AML-193 (cell line): ENCODE data around the gene SNX9.

ENCODE experiments used
- DNase-seq, 2 experiments: peaks; one replicate each; lab custom pipeline; 2025; lab: John Stamatoyannopoulos, UW

The SNX9 gene

GRCh38 chr6:157804448-157805327 is 18.4 kb upstream of the SNX9 start:
- no peak for DNase-seq

GRCh38 chr6:157806131-157806855 is 16.8 kb upstream of the SNX9 start:
- DNase-seq: no peak

GRCh38 chr6:157806856-157807215 is 16.2 kb upstream of the SNX9 start:
- no peak for DNase-seq

GRCh38 chr6:157808405-157808950 is 14.6 kb upstream of the SNX9 start:
- no peak for DNase-seq

GRCh38 chr6:157809613-157810012 is 13.4 kb upstream of the SNX9 start:
- DNase-seq: no peak

- no peak for DNase-seq
Observed at GRCh38 chr6:157811137-157811475, 11.9 kb upstream of the SNX9 start.

GRCh38 chr6:157811476-157812173 is 11.4 kb upstream of the SNX9 start:
- DNase-seq: no peak

- no peak for DNase-seq
Observed at GRCh38 chr6:157812425-157813171, 10.4 kb upstream of the SNX9 start.

GRCh38 chr6:157813191-157813590 is 9.9 kb upstream of the SNX9 start:
- no peak for DNase-seq

GRCh38 chr6:157813750-157814455 is 9.1 kb upstream of the SNX9 start:
- no peak for DNase-seq

GRCh38 chr6:157814883-157815282 is 8.2 kb upstream of the SNX9 start:
- no peak for DNase-seq

- DNase-seq: no peak
Observed at GRCh38 chr6:157821342-157822033, 1.6 kb upstream of the SNX9 start.

- DNase-seq: no peak
Observed at GRCh38 chr6:157822245-157823000, 623 bp upstream of the SNX9 start.

GRCh38 chr6:157823528-157824370 is 703 bp downstream of the SNX9 start:
- DNase-seq: no peak

- DNase-seq: no peak
Observed at GRCh38 chr6:157825243-157825904, 2.3 kb downstream of the SNX9 start.

- DNase-seq: no peak
Observed at GRCh38 chr6:157830354-157831017, 7.4 kb downstream of the SNX9 start.

GRCh38 chr6:157831018-157831369 is 7.9 kb downstream of the SNX9 start:
- no peak for DNase-seq
